Myocyte (in vitro differentiated cells): ENCODE results near the gene MTA1. TPM values are rescaled to one million over a fixed set of nuclear protein-coding genes. Genes with fewer than 3 reads are reported as not detected.

Source experiments
- DNase-seq: peaks from one replicate; pipeline ENCODE4 v3.0.0-alpha.2; 2012; ENCODE audit warnings: low read depth
- total RNA-seq: library from RNA; depleted of rRNA; stranded (reverse); fragments of >200 nt; gene quantifications from 2 replicates; pipeline ENCODE4 v1.2.3, GENCODE V29; 2014

Gene MTA1
- total RNA-seq, 1 donor from 2014 or later, result 44.0 TPM

GRCh38 chr14:105386581-105387529 is 32.8 kb upstream of the MTA1 start:
- DNase-seq, result no peak

GRCh38 chr14:105387530-105387922 is 32.1 kb upstream of the MTA1 start:
- DNase-seq, result peak; percentile 53

GRCh38 chr14:105388110-105388951 is 31.3 kb upstream of the MTA1 start:
- peak; percentile 93 for DNase-seq

- DNase-seq, result no peak
Measured at GRCh38 chr14:105388976-105389375, 30.7 kb upstream of the MTA1 start.

GRCh38 chr14:105389534-105389933 is 30.1 kb upstream of the MTA1 start:
- DNase-seq, result no peak

GRCh38 chr14:105389976-105390848 is 29.4 kb upstream of the MTA1 start:
- DNase-seq, result no peak

GRCh38 chr14:105390849-105391500 is 28.7 kb upstream of the MTA1 start:
- DNase-seq, result no peak

GRCh38 chr14:105391541-105391940 is 28.1 kb upstream of the MTA1 start:
- DNase-seq, result no peak

GRCh38 chr14:105392131-105393090 is 27.2 kb upstream of the MTA1 start:
- no peak for DNase-seq

GRCh38 chr14:105393151-105393550 is 26.5 kb upstream of the MTA1 start:
- no peak for DNase-seq

GRCh38 chr14:105394714-105395537 is 24.7 kb upstream of the MTA1 start:
- no peak for DNase-seq

- DNase-seq, result no peak
Measured at GRCh38 chr14:105395538-105395854, 24.1 kb upstream of the MTA1 start.

GRCh38 chr14:105397350-105397931 is 22.2 kb upstream of the MTA1 start:
- DNase-seq, result no peak

- DNase-seq, result peak; percentile 82
Measured at GRCh38 chr14:105398044-105398725, 21.4 kb upstream of the MTA1 start, which contains the start of gene TEX22. TSS of gene TEX22 (plus strand) at chr14:105398538. CDS start at chr14:105399341, 803 bp downstream.

GRCh38 chr14:105398726-105399465 is 20.7 kb upstream of the MTA1 start:
- no peak for DNase-seq

GRCh38 chr14:105399466-105399775 is 20.2 kb upstream of the MTA1 start:
- no peak for DNase-seq

GRCh38 chr14:105400016-105400415 is 19.6 kb upstream of the MTA1 start:
- DNase-seq, result peak; percentile 71
